MM.1S (cell line): ENCODE results near the gene ACTG1.

ENCODE experiments used
- EZH2 ChIP-seq: fragments of 300-600 bp; sonication (generic); optimal IDR thresholded peaks from 2 replicates; pipeline ENCODE3; 2017; ENCODE audit warnings: low read depth, mild to moderate bottlenecking, antibody characterized with exemption, low read length, mixed read lengths
- EZH2phosphoT487 ChIP-seq: fragments of 300-600 bp; sonication (generic); IDR thresholded peaks from 2 replicates; pipeline ENCODE4 v1.6.1; 2018; ENCODE audit warnings: antibody characterized with exemption, low read length
- TF ChIP-seq, protein P1 (sequence below): fragments of 300-600 bp; sonication (generic); IDR thresholded peaks from 2 replicates; pipeline ENCODE4 v1.5.1; 2016; ENCODE audit warnings: antibody characterized with exemption, low read length, mixed read lengths

DNA sequence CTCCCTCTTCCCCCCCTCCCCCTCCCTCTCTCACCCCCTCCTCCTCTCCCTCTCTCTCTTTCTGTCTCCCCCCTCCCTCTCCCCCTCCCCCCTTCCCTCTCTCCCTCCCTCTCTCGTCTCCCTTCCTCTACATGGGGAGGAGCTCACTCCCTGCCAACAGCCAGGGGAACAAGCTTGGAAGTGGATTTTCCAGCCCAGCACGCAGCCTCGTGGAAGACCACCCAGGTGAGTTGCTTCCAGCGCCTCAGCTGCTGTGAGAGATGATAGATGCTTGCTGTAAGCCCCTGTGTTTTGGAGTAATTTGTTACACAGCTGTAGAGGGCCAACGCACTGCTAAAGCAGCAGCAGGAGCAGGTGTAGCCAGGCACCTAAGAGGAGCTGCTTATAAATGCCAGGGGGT lies 20.8 kb downstream of the ACTG1 start:
- TF ChIP-seq, protein P1, sequence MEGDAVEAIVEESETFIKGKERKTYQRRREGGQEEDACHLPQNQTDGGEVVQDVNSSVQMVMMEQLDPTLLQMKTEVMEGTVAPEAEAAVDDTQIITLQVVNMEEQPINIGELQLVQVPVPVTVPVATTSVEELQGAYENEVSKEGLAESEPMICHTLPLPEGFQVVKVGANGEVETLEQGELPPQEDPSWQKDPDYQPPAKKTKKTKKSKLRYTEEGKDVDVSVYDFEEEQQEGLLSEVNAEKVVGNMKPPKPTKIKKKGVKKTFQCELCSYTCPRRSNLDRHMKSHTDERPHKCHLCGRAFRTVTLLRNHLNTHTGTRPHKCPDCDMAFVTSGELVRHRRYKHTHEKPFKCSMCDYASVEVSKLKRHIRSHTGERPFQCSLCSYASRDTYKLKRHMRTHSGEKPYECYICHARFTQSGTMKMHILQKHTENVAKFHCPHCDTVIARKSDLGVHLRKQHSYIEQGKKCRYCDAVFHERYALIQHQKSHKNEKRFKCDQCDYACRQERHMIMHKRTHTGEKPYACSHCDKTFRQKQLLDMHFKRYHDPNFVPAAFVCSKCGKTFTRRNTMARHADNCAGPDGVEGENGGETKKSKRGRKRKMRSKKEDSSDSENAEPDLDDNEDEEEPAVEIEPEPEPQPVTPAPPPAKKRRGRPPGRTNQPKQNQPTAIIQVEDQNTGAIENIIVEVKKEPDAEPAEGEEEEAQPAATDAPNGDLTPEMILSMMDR: no peak
- no peak for TF ChIP-seq EZH2
- TF ChIP-seq EZH2phosphoT487: no peak
